GM21529 (cell line): ENCODE data around the gene ATAD2B.
"Not testable (repeated sequence)": the region's sequence is repeated elsewhere in the genome, so short reads cannot be mapped to it uniquely, and the experiment has no call there.

Source experiments
- ATAC-seq: cut with Tn5 transposase; IDR thresholded peaks from one replicate; pipeline ENCODE4 v1.9.1; 2021; ENCODE audit not compliant: unreplicated experiment

ATAD2B gene

GRCh38 chr2:23794234-23794633 is 132.7 kb downstream of the ATAD2B start:
- ATAC-seq: no peak

- ATAC-seq: no peak
Measured at GRCh38 chr2:23793476-23793875, 133.4 kb downstream of the ATAD2B start.

GRCh38 chr2:23791030-23791429 is 135.9 kb downstream of the ATAD2B start:
- ATAC-seq: no peak

GRCh38 chr2:23789012-23789411 is 137.9 kb downstream of the ATAD2B start:
- no peak for ATAC-seq

- ATAC-seq: peak; percentile 92
Measured at GRCh38 chr2:23788100-23788499, 138.8 kb downstream of the ATAD2B start.

- ATAC-seq: no peak
Measured at GRCh38 chr2:23784971-23785370, 142.0 kb downstream of the ATAD2B start.

GRCh38 chr2:23782646-23783045 is 144.3 kb downstream of the ATAD2B start:
- no peak for ATAC-seq

- no peak for ATAC-seq
Measured at GRCh38 chr2:23782126-23782525, 144.8 kb downstream of the ATAD2B start.

- not testable (repeated sequence) for ATAC-seq
Measured at GRCh38 chr2:23780465-23780864, 146.5 kb downstream of the ATAD2B start.

GRCh38 chr2:23777826-23778225 is 149.1 kb downstream of the ATAD2B start:
- no peak for ATAC-seq

GRCh38 chr2:23776021-23776420 is 150.9 kb downstream of the ATAD2B start:
- no peak for ATAC-seq

- ATAC-seq: peak; percentile 65
Measured at GRCh38 chr2:23772684-23773083, 154.2 kb downstream of the ATAD2B start.

- ATAC-seq: no peak
Measured at GRCh38 chr2:23772056-23772455, 154.9 kb downstream of the ATAD2B start.

GRCh38 chr2:23769364-23769763 is 157.6 kb downstream of the ATAD2B start:
- ATAC-seq: no peak

GRCh38 chr2:23767876-23768621 is 158.9 kb downstream of the ATAD2B start:
- no peak for ATAC-seq

GRCh38 chr2:23762141-23762540 is 164.8 kb downstream of the ATAD2B start:
- no peak for ATAC-seq

GRCh38 chr2:23761638-23762037 is 165.3 kb downstream of the ATAD2B start:
- ATAC-seq: no peak

- ATAC-seq: no peak
Measured at GRCh38 chr2:23760736-23761135, 166.2 kb downstream of the ATAD2B start.

GRCh38 chr2:23757686-23758433 is 169.1 kb downstream of the ATAD2B start:
- no peak for ATAC-seq

- no peak for ATAC-seq
Measured at GRCh38 chr2:23756593-23757292, 170.2 kb downstream of the ATAD2B start.

GRCh38 chr2:23754970-23755369 is 172.0 kb downstream of the ATAD2B start:
- ATAC-seq: no peak
